Effector memory CD4-positive, alpha-beta T cell (primary cell): ENCODE data around the gene TARS3.

Experiments
- DNase-seq, 3 donors: peaks; one replicate each; pipeline ENCODE4 v3.0.0-alpha.2; 2020
- H3K27ac ChIP-seq: 2 replicates; pipeline ENCODE4 v1.7.0; 2013; ENCODE audit warnings: mild to moderate bottlenecking, low read length, moderate library complexity; ENCODE audit not compliant: insufficient read depth, poor library complexity, severe bottlenecking
- H3K27me3 ChIP-seq: replicated peaks from 2 replicates; pipeline ENCODE4 v1.7.0; 2013; ENCODE audit warnings: mild to moderate bottlenecking, low read length; ENCODE audit not compliant: insufficient read depth, control insufficient read depth, poor library complexity, severe bottlenecking
- H3K36me3 ChIP-seq: 2 replicates; pipeline ENCODE4 v1.7.0; 2013; ENCODE audit warnings: mild to moderate bottlenecking, low read length, moderate library complexity; ENCODE audit not compliant: control insufficient read depth, insufficient read depth
- H3K4me1 ChIP-seq: 2 replicates; pipeline ENCODE4 v1.7.0; 2013; ENCODE audit warnings: low read length, mild to moderate bottlenecking; ENCODE audit not compliant: control insufficient read depth, insufficient read depth, poor library complexity, severe bottlenecking
- H3K4me3 ChIP-seq: 2 replicates; pipeline ENCODE4 v1.7.0; 2013; ENCODE audit warnings: low read length, low read depth, mild to moderate bottlenecking; ENCODE audit not compliant: insufficient read depth, poor library complexity, severe bottlenecking
- H3K9me3 ChIP-seq: 2 replicates; pipeline ENCODE4 v1.7.0; 2013; ENCODE audit warnings: mild to moderate bottlenecking, low read length, moderate library complexity; ENCODE audit not compliant: control insufficient read depth

TARS3 gene

GRCh38 chr15:101684877-101685276 is 39.4 kb downstream of the TARS3 start:
- DNase-seq, result no peak
- no peaks in the 10 kb centered on the region for H3K4me1 ChIP-seq
- H3K27ac ChIP-seq, result no peak overlapping the region
- no peaks in the 10 kb centered on the region for H3K27me3 ChIP-seq
- no peak overlapping the region for H3K4me3 ChIP-seq
- H3K36me3 ChIP-seq, result peaks cover 41% of the 10 kb centered on the region
- H3K9me3 ChIP-seq, result no peaks in the 10 kb centered on the region

GRCh38 chr15:101684384-101684783 is 39.9 kb downstream of the TARS3 start:
- H3K27me3 ChIP-seq, result no peaks in the 10 kb centered on the region
- DNase-seq, result no peak
- no peak overlapping the region for H3K27ac ChIP-seq
- H3K4me1 ChIP-seq, result no peaks in the 10 kb centered on the region
- H3K4me3 ChIP-seq, result no peak overlapping the region
- peaks cover 46% of the 10 kb centered on the region for H3K36me3 ChIP-seq
- no peaks in the 10 kb centered on the region for H3K9me3 ChIP-seq

- Histone ChIP-seq H3K4me3 (no peak overlapping the region), H3K36me3 (peaks cover 42% of the 10 kb centered on the region), H3K9me3 (no peaks in the 10 kb centered on the region), H3K27me3 (no peaks in the 10 kb centered on the region), H3K27ac (no peak overlapping the region), H3K4me1 (no peaks in the 10 kb centered on the region)
- DNase-seq, result no peak
Observed at GRCh38 chr15:101679806-101680205, 44.5 kb downstream of the TARS3 start.

GRCh38 chr15:101676921-101677329 is 47.3 kb downstream of the TARS3 start:
- Histone ChIP-seq H3K27ac (no peak overlapping the region), H3K4me3 (no peak overlapping the region), H3K27me3 (no peaks in the 10 kb centered on the region), H3K4me1 (no peaks in the 10 kb centered on the region), H3K9me3 (no peaks in the 10 kb centered on the region), H3K36me3 (peaks cover 46% of the 10 kb centered on the region)
- no peak for DNase-seq

- Histone ChIP-seq H3K36me3 (peaks cover 48% of the 10 kb centered on the region), H3K27me3 (no peaks in the 10 kb centered on the region), H3K4me3 (no peak overlapping the region), H3K27ac (no peak overlapping the region), H3K9me3 (no peaks in the 10 kb centered on the region), H3K4me1 (no peaks in the 10 kb centered on the region)
- DNase-seq, result no peak
Observed at GRCh38 chr15:101675796-101676582, 48.3 kb downstream of the TARS3 start.

GRCh38 chr15:101675015-101675414 is 49.3 kb downstream of the TARS3 start:
- Histone ChIP-seq H3K27ac (no peak overlapping the region), H3K36me3 (peaks cover 44% of the 10 kb centered on the region), H3K4me3 (no peak overlapping the region), H3K27me3 (no peaks in the 10 kb centered on the region), H3K9me3 (no peaks in the 10 kb centered on the region), H3K4me1 (no peaks in the 10 kb centered on the region)
- DNase-seq, result no peak

GRCh38 chr15:101672298-101672697 is 52.0 kb downstream of the TARS3 start:
- no peaks in the 10 kb centered on the region for H3K9me3 ChIP-seq
- no peaks in the 10 kb centered on the region for H3K4me1 ChIP-seq
- no peak overlapping the region for H3K27ac ChIP-seq
- no peak overlapping the region for H3K4me3 ChIP-seq
- H3K36me3 ChIP-seq, result peaks cover 44% of the 10 kb centered on the region
- no peaks in the 10 kb centered on the region for H3K27me3 ChIP-seq
- DNase-seq, result no peak

- no peak for DNase-seq
- Histone ChIP-seq H3K27ac (no peak overlapping the region), H3K9me3 (no peaks in the 10 kb centered on the region), H3K27me3 (no peaks in the 10 kb centered on the region), H3K36me3 (peaks cover 31% of the 10 kb centered on the region), H3K4me1 (no peaks in the 10 kb centered on the region), H3K4me3 (no peak overlapping the region)
Observed at GRCh38 chr15:101669744-101670143, 54.5 kb downstream of the TARS3 start.

GRCh38 chr15:101667881-101668280 is 56.4 kb downstream of the TARS3 start:
- Histone ChIP-seq H3K27ac (no peak overlapping the region), H3K4me3 (no peak overlapping the region), H3K4me1 (no peaks in the 10 kb centered on the region), H3K36me3 (peaks cover 18% of the 10 kb centered on the region), H3K27me3 (no peaks in the 10 kb centered on the region), H3K9me3 (no peaks in the 10 kb centered on the region)
- no peak for DNase-seq

GRCh38 chr15:101664303-101664913 is 59.9 kb downstream of the TARS3 start:
- Histone ChIP-seq H3K4me3 (no peak overlapping the region), H3K9me3 (no peaks in the 10 kb centered on the region), H3K27me3 (no peaks in the 10 kb centered on the region), H3K36me3 (peaks cover 16% of the 10 kb centered on the region), H3K4me1 (no peaks in the 10 kb centered on the region), H3K27ac (no peak overlapping the region)
- no peak for DNase-seq
